ENCODE measurements around the gene CHAT.
"Not testable (repeated sequence)": the region's sequence is repeated elsewhere in the genome, so short reads cannot be mapped to it uniquely, and the experiment has no call there.

Gene CHAT

DNA sequence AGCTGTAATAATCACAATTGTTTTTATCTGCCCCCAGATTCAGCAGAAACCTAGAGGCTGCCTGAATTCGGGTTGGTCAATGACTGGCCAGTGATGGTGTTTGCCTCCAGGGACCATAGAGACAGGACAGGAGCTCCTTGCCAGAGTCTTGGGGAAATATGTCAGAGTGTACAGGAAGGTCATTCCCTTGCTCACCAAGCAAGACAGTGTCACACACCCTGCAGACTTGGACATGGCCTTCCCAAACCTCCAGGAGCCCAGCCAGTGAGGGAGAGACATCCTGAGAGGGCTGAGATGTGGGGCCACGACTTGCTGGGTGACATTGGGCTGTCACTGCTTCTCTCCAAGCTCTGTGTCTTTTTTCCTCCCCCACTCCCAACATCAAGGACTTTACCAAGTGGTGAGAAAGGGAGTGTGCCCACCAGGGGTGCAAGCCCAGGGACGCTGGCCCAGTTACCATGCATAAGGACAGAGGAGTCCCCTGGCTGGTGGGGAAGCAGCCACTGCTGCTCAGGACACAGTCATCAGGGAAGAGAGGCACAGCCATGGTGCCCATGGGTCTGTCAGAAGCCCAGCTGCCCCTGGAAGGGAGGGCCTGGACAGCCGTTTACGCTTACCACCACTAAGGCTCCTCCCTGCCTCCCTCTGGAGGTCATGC, 40.3 kb downstream of the CHAT start:
- peak; percentile 35 for DNase-seq

DNA sequence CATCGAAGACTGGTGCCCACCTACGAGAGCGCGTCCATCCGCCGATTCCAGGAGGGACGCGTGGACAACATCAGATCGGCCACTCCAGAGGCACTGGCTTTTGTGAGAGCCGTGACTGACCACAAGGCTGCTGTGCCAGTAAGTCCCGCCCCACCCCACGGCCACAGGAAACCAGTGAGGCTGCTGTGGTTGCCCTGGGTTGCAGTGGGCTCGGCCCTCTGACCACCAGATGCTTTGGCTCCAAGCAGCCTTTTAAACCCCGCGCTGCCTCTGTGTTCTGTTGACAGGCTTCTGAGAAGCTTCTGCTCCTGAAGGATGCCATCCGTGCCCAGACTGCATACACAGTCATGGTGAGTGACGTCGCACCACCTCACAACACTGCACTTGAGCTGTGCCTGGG, 41.3 kb downstream of the CHAT start:
- DNase-seq: peak; percentile 32

DNA sequence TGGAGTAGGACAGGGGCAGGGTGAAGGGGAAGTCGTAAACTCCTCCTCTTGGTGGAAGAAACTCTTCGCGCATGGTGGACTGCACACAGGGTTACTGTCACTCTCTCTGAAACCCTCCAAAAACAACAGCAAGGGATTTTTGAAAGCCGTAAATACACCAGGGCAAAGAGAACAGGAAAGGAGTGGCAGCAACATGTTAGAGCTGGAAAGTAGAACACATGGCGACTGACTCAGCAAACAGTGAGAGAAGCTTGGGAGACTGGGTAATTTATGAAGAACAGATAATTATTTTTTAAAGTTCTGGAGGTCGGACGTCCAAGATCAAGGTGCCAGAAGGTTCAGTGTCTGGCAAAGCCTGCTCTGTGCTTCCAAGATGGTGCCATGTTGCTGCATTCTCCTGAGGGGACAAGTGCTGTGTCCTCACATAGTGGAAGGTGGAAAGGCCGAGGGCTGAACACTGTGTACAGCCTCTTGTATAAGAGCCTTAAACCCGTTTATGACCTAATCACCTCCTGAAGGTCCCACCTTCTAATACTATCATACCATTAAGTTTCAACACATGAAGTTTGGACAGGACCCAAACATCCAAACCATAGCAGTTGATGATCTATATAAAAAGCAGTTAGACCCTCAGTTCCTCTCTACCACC, 43.1 kb downstream of the CHAT start:
- no peak for DNase-seq

DNA sequence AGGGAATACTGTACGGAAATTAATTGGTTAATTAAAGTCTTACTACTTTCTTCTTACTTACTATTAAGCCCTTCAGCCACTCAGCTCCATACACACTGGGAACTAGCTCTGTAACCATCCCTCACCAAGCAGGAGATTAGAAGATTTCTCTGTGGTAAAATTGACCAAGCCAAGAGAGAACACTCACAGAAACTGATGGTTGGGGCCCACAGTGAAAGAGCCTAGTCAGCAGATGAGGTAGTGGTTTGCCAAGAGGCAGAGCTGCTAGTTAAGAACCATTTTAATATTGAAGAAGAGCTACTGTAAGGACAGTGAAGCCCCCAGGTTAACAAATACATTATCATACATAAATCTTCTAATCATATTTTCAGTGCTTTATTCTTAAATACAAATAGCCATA, 43.8 kb downstream of the CHAT start:
- DNase-seq: no peak

DNA sequence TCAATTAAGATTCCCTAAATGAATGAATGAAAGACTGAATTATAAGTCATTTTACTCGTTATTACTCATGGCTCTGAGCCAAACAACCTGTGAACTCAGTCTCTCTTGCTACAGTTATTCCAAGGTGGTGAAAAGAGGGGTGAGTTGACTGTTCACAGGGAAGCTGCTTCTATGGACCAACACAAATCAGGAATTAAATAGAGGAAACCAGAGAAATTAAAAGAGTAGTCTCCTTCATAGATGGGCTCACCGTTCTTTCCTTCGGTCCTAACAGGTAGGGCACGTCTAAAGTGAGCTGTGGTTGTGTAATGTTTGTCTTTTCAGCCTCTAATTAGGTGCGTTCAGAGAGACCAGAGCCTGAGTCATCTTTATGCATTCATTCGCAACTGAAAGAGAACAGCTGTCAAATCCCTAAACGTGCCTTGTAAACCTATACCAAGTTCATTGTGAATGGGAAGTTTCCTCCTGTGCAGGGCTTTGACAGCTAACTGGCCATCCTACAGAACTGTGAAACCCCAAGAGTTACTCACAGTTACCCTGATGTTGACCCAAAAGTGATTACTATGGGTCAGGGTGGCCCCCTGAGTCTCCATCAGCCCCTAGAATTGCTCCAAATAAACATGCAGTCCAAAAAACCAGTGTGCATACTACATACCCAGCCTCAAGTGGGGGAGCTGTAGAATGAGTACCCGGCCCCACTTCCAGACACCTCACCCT, 47.5 kb downstream of the CHAT start:
- DNase-seq: no peak

DNA sequence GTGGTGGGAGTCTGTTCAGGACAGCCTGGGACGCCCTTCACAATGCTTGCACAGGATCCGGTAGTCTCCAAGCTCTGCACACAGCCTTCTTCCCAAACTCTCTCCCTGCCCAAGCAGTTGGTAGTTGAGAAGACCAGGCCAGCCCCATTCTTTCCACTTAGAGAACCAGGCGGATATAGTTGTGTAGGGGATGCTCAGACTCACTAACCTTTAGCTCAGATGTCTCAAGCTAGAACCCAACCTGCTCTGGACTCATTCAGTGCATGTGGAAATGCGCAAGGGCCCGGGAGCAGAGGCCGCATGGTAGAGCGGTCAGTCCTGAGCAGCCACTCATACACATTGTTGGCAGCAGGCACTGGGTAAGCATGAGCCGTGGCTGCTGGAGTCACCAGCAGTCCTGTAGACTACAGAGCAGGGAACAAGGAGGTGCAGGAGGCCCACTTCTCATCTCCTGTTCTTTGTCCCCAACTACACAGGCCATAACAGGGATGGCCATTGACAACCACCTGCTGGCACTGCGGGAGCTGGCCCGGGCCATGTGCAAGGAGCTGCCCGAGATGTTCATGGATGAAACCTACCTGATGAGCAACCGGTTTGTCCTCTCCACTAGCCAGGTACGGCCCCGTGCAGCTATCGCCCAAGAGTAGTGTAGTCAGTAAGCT, 48.5 kb downstream of the CHAT start:
- DNase-seq: peak; percentile 29

DNA sequence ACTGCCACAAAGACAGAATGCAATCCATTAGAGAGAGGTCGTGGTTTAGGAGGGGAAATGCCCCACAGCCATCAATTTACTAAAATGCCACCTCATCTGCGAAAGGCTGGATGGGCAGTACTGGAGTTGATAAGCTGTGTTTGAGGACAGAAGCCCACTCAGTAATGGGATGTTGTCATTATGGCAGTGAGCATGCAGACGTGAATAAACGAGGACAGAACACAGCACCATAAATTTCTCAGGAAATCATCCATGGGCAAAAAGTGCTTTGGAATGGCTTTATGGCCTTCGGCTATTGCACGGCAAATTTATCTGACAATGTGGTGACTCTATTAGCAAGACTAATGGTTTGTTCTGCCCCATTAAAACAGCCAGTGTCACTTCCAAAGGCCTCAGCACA, 49.8 kb downstream of the CHAT start:
- DNase-seq: no peak

DNA sequence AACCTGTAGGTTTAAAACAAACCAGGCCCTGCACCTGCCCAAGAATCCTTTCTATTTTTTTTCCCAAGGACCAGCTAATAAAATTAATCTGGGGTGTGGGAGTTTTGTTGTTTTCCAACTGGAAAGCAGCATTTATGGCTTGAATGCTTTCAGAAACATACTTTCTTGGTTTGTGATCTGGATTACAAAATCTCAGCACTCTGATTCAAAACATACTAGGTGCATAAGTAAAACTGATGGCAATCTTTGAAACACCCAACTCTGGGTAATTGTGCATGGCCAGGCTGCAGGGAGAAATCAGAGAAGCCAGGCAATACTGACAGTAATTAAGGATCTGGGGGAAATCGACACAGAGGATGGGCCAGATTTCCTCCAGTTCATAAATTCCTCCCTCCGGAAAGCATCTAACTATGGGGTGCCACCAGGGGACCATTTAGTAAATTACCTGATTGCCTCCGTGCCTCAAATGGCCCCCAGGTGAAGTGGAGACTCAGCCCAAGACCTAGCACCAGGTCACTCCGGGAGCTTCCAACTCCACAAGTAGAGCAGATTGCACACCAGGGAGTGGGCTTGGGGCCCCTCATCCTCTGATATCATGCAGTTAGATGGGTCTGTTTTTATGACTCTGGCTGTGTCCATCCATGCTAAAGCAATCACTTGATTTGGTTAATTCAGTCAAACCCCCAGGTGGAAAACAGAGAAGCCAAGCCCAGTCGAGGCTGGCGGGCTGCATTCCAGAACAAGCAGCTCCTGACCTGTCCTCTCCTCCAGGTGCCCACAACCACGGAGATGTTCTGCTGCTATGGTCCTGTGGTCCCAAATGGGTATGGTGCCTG, 50.4 kb downstream of the CHAT start:
- no peak for DNase-seq

DNA sequence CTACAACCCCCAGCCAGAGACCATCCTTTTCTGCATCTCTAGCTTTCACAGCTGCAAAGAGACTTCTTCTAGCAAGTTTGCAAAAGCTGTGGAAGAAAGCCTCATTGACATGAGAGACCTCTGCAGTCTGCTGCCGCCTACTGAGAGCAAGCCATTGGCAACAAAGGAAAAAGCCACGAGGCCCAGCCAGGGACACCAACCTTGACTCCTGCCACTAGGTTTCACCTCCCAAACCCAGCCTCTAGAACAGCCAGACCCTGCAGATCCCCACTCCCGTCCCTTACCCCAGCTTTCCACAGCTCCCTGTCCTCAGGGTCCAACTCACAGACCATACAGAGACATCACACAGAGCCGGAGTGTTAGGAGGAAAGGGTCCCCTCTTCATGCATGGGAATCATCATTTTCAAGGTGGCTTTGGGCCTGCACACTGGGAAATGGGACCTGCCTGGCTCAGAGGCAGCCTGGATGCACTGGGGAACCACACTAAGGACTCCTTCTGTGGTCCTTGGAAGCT, 51.1 kb downstream of the CHAT start:
- DNase-seq: no peak

DNA sequence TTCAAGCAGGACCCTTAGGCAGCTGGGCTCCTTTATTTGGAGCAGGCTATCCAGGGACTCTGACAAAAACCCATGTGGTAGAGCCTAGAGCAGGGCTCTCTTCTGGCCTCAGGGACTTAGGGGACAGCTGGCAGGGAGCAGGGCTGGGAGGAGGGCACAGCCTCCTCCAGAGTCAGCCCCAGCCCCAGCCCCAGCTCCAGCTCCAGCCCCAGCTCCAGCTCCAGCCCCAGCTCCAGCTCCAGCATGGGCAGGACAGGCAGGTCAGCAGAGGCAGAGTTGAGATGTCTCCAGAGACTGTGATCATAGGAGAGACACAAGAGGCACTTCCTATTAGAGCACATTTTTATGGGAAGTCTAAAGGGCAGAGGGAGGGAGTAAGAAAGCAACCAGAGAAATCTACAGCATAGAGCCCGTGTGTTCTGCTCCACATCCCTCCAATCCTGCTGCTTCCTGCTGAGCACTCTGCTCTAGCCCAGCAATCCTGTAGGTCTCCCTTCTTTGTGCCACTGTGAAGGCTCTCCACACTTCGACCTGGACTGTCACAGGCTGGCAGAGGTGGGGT, 52.3 kb downstream of the CHAT start:
- peak; percentile 35 for DNase-seq

DNA sequence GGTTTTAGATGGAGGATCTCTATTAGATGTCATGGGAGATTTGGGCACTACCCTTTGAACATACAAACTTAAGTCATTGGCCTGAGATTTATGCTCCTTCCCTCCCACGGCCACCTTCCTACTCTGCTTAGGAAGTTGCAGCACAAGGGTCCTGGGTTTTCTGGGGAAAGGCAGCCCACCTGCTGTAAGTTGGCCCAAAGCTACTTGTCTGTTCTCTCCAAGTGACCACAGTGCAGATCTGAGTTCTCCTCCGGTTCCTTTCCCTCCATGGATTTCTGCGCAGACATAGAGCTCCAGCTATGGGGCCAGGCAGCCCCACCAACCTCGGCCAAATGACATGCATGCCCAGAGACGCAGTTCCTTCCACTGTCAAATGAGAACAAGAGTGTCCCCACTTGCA, 52.8 kb downstream of the CHAT start:
- peak; percentile 40 for DNase-seq

DNA sequence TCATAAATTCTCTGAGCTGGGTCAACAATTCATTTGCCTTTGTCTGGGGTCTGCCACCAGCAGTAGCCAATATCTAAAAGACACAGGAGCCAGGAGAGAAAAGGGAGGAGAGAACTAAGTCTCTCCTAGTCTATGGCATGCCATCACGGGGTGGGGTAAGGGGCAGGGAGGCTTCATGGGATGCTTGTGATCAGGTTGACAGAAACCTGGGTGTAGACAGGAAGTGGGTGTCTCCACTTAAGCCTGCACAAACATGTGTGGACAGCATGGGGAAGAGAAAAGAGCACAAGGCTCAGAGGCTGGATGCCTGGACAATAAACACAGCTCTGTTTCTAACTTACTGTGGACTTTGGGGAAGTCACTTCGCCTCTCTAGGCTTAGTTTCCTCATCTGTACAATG, 54.2 kb downstream of the CHAT start:
- DNase-seq: peak; percentile 37

DNA sequence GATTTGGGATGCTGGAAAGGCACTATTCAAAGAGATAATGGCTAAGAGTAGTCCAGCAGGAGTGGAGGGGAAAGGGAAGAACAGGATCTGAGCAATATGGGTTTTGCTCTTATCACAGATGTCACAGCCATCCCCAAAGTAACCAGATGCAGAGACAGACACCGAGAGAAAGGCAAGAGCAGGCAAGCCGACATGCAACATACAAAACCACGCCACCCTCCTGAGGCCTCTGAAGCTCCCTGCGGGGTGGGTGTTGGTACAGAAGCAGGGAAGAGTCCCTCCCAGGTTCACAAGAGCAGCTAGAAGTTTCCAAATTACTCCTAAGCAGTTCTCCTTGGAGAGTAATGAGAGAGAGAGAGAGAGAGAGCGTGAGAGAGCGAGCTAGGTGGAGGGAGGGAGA, 54.8 kb downstream of the CHAT start:
- peak; percentile 37 for DNase-seq

DNA sequence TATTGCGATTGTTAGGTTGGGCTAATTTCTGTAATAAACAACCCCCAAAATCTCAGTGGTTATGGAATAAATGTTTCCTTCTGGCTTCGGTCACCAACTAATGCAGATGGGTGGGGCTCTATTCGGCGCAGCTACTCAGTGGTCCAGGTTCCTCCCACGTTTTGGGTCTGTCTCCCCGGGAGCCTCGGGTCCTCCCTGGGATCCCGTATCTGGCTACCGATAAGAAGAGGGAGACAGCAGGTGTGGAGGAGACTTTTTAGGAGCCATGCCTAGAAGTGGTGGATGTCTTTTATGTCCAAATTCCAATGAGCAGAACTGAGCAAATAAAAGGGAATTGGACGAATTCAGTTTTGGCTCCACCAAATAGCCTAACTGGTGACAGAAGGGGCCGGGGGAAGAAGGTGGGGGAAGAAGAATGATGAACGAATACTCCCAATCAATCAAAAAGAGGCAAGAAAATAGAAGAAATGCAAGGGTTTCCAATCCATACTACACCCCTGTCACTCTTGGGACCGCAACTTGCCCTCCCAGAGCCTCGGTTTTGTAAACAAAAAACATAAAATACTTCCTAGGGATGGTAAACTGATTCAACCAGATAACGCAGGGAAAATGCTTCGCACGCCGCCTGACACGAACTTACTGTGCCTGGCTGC, 65.1 kb downstream of the CHAT start:
- no peak for DNase-seq

DNA sequence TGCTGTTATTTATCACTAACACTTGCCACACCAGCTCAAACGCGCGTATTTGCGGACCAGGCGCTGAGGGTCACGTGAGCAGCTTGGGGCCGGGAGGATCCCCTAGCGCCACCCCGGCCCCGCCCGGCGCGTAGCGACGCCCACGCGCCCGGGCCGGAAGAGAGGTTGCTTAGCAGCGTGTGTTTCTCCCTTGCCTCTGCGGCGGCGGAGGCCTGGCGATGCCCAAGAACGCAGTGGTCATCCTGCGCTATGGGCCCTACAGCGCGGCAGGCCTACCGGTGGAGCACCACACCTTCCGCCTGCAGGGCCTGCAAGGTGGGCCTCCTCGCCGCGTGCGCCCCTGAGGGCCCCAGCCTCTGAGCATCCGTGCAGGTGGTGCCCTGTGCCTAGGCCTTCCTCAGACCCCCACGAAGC, 65.7 kb downstream of the CHAT start, which contains the start of gene C10orf53:
Gene C10orf53 (plus strand): TSS at position 172 of the 414 bp plus-strand sequence. CDS start 47 bp downstream, at position 219.
- peak; percentile 87 for DNase-seq

DNA sequence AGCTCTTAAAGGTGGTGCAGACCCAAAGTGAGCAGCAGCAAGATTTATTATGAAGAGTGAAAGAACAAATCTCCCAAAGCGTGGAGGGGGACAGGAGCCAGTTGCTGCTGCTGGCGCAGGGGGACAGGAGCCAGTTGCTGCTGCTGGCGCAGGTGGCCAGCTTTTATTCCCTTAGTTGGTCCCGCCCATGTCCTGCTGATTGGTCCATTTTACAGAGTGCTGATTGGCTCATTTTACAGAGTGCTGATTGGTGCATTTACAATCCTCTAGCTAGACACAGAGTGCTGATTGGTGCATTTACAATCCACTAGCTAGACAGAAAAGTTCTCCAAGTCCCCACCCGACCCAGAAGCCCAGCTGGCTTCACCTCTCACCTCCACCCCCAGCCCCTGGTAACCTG, 68.6 kb downstream of the CHAT start:
- not testable (repeated sequence) for DNase-seq

DNA sequence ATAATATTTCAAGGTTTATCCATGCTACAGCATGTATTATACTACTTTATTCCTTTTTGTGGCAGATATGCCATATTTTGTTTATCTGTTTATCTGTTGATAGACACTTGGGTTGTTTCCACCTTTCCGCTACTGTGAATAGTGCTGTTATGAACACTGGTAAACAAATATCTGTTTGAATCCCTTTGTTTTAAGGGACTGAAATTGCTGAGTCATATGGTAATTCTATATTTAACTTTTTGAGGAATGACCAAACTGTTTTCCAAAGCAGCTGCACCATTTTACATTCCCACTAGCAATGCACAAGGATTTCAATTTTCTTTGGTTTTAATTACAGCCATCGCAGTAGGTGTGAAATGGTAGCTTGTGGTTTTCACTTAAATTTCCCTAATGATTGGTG, 69.0 kb downstream of the CHAT start:
- DNase-seq: no peak

DNA sequence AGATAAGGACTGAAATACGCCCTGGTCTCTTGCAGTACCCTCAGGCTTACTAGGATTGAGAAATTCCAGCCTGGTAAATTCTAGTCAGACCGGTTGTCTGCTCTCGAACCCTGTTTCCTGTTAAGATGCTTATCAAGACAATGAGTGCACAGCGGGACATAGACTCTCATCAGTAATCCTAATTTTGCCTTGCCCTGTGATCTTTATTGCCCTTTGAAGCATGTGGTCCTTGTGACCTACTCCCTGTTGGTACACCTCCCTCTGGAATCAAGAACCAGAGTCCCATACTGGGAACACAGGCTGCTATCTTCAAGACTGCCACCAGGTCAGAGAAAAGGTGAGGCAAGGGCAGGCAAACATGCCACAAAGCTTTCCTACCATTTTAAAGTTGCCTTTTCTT, 72.8 kb downstream of the CHAT start:
- DNase-seq: no peak

DNA sequence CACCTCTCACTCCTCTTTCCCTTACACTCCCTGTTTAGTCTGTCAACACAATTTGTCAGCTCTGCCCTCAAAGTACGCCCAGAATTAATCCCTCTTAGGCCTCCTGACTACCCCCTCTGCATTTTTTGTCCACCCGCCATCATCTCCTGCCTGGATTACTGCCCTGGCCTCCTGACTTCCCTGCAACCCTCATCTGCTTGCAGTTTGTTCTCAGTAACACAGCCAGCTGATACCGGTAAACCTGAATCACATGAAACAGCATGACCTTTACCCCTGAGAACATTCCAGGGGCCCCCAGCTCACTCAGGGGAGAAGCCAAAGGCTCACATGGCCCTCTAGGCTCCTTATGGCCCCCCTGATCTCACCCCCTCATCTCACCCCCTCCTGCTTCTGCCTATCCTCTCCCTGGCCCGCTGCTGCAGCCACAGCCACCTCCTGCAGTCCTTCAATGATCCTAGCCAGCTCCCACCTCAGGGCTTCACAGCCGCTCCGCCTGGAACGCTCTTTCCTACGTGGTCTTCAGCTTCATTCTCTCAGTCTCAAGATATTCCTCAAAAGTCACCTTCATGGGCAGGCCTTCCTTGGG, 74.5 kb downstream of the CHAT start:
- DNase-seq: no peak

DNA sequence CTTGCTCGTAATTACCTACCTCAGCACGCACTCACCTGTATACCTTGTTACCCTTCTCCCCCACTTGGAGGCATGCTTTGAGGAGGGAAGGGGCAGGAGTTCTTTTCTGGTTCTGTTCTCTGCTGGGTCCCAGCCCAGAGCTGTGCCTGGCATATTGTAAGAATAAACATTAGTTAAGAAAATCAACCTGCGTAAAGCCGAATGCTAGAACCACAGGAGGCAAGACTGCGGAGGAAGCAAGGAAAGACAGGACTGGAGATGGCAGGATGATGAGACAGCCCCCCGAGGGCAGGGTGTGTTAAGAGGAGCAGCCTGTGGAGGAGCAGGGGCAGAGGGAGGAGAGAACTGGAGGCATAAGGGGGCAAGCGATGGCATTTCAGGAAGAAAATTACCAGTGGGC, 75.1 kb downstream of the CHAT start:
- DNase-seq: peak; percentile 68

DNA sequence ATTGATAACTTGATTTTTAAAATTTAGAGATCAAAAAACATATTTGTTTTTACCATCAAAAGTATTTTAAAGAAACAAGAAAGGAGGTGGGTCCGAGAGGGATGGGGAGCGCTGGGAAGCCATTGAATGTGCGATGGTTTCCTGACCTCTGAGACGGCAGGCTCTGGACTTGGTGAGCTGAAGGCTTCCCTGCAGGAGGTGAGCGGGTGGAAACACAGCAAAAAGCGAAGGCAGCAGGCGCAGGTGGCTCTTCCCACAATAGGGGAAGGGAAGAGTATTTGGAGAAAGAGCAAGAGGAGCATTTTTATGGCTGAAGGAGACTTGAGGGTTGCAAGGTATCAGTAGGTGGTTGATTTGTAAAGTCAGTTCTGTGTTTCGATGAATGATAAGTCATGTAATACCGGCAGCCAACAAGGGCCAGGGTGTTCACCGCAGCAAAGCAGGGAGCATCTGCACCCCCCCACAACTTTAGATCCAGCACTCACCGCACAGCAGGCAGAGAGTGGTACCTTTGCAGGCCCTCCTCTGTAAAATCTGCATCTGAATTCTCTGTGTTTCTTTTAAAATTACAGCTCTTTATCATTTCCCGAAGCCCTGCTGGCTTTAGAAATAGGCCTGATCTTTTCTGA, 76.2 kb downstream of the CHAT start:
- no peak for DNase-seq

Data from islet precursor cell (in vitro differentiated cells).